ENCODE measurements around the gene MRAP.

Gene MRAP

DNA sequence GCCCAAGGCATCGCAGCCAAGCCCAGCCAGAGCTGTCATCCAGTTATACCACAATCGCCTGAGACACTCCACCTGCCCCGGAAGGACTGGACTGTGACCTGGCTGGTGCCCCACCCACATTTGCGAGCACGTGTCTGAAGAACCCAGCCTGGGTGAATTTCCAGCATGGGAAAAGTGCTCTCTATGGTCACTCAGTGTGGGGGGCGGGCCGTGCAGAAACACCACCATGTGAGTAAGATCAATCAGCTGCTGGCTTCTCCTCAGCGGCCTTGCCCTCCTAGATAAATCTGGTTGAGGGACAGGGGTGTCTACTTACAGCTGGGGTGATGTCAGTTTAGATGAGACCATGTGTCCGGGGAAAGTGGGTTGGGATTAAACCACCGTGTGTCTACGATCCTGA, 49.3 kb downstream of the MRAP start:
- DNase-seq (ENCODE audit: low read depth in 4 of 4, low spot score in 1 of 4): no peak

DNA sequence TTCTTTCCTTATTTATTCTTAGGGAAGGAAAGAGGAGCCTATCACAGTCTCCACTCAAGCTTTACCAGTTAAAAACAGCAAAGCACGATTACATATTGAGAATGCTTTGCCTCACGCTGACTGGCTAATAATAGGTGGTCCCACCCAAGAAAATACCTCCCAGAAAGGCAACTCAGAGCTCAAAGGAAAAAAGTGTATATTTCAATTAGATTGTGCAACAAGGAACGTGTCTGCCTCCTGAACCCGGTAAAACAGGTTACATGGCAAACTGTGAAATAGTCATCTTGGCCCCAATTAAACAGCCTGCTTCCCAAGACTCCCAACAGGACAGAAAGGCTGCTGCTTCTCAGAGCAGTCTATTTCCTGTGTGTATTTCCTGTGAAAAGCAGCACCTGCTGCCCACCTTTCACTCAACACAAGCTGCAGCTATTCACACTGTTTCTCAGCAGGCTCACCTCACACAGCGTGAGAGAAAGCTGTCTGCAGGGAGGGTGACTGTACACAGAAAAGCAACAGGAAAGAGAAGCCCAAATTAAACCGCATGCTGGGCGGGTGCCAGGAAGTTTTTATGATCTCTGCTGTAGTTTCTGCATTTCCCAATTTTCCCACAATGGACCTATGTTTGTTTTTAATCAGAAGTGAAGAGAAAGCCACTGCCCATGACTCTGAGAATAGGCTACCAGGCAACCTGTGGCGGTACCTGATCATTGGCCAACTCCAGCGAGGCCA, 50.1 kb downstream of the MRAP start:
- no peak for DNase-seq (ENCODE audit: low read depth in 4 of 4, low spot score in 1 of 4)

DNA sequence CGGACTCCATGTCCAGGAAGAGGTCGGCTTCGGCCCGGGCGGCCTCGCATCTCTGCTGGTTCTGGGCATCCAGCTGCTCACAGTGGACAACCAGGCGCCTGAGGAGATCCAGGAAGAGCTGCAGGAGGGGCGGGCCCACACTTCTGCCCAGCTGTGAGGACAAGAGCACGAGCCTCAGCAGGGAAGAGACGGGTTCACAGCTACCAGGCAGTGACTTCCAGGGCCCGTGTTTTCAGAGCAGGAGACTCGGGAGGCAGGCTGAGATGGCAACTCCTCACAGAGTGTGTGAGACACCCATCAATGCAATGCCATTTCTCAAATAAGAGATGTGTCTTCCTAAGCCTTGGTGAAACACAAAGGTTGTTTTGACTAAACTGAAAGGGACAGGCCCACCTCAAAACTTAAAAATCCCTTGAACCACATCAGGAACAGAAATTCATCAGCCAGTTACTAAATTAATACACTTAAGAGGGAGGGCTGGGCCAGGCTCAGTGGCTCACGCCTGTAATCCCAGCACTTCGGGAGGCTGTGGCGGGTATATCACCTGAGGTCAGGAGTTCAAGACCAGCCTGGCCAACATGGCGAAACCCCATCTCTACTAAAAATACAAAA, 50.8 kb downstream of the MRAP start:
- DNase-seq (ENCODE audit: low read depth in 4 of 4, low spot score in 1 of 4): no peak

DNA sequence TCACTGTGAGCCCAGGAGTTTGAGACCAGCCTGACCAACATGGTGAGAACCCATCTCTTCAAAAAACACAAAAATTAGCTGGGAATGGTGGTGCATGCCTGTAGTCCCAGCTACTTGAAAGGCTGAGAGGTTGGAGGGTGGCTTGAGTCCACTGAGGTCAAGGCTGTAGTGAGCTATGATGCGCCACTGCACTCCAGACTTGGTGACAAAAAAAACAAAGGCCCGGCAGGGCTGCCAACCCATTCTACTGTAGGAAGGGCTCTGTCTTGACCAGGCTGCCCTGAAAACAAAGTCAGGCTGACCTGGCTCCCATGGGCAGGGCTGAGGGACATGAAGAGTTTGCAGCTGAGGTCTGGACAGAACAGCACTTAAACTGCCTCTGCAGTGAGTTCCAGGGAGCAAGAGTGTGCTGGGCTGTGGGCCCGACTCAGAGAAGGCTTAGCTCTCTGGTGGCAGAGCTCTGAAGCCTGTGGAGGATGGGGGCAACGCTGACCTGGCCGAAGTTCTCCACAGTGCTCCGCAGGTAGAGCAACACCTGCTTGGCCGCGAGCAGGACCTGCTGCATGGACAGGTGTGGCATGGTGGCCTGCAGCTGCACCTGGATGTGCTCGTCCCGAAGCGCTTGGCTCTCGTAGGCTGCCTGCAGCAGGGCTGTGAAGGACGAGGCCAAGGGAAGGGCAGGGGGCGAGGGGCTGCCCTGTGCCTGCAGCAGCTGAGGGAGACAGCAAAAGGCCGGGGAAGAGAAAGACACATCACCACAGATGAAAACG, 51.7 kb downstream of the MRAP start:
- no peak for DNase-seq (ENCODE audit: low read depth in 4 of 4, low spot score in 1 of 4)

DNA sequence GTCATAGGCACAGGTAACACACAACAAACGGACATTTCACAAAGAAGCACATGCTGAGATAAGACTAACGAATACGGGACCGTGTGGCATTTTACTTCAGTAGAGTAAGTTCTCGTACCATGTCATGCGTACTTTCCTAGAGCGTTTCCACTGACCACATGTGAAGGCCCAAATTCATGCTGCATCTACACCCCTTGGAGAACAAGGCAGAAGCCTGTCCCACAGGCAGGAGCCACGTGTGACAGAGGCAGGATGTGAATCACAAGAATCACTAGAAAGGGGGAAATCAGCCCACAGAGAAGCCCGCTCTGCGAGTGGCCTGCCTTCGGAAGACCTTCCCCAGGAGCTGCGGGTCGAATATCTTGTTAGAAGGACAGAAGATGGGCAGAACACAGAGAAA, 52.3 kb downstream of the MRAP start:
- DNase-seq (ENCODE audit: low read depth in 4 of 4, low spot score in 1 of 4): no peak

DNA sequence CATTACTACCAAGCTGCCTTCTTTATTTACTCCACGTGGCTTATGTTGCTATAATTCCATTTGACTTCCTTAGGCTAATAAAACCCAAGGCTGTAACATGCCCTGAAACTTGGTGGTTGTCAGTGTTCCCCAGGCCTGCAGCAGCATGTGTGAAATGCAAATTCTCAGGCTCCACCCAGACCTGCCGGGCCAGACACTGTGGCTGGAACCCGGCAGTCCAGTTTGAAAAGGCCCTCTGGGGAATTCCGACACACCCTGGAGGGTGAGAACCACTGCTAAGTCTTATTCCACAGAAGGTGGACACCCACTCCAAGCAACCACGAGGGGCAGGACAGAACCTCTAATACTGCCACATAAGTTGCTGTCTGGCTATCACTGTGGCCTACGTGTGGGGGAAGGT, 52.8 kb downstream of the MRAP start:
- DNase-seq (ENCODE audit: low read depth in 4 of 4, low spot score in 1 of 4): no peak

DNA sequence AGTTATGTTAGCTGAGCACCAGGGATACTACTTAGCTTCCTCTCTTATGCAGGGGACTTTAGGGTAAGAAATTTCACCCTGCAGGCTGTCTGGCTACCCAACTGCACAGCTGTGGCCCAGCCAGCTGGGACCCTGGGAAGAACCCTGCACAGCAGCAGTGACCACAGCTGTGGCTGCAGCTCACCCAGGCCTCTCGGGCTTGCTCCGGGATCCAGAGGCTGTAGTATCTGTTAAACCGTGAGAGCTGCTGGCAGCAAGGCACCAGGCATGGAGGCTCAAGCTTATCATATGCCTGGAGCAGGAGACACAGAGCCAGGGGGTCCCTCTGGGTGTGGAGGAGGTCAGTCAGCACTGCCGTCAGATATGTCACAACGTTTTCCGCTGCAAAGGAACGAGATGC, 53.9 kb downstream of the MRAP start:
- no peak for DNase-seq (ENCODE audit: low read depth in 4 of 4, low spot score in 1 of 4)

DNA sequence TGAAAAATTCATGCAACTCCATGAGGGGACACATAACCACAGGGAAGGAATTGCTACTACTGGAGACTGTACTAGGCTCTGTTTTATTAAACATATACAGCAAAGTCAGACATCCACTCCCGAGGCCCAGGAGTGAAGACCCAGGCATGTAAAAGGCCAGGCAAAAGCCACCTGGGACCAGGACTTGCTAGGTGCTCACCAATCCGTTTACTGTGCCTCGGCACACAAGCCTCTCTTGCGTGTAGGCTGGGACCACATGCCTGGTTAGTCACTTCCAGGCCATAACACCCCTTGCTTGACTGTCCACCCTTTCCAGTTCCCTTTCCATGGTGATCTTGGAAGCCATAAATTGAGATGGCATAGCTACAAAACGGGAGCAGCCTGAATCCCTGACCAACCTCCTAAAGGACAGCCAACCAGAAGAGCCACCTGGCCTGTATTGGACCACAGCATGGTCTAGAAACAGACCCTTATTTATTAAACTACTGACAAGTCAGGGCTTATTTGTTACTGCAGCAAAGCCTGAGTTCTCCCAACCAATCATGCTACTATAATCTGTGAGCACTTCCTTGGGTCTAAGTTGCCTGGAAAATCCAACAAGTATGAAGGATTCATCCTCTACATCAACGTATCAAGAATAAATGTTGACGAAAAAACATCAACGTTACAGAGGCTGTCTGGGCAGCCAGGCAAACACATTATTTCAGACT, 54.5 kb downstream of the MRAP start:
- no peak for DNase-seq (ENCODE audit: low read depth in 4 of 4, low spot score in 1 of 4)

DNA sequence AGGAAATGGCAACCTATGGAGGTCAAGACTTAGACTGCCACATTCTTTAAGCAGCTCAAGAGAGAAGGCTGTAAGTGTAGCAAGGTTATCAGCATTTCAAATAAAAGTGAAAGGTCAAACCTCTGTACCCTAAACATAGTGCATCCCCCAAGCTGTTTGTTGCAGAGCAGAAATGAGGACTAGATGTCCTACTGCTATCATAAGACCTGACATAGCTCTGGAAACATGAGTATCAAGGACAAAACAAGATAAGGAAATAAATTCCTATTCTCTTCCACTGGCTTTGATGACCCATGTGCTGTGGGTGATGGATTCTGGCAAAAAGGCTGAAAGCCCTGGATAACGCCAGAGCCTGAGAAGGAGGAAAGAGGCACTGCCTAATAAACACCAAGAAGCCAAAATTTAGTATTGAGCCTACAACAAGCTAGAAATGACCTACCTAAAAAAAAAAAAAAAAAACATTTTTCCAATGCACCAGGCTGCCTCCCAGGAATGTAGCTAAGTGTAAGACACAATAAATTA, 58.3 kb downstream of the MRAP start:
- no peak for DNase-seq (ENCODE audit: low read depth in 4 of 4, low spot score in 1 of 4)

DNA sequence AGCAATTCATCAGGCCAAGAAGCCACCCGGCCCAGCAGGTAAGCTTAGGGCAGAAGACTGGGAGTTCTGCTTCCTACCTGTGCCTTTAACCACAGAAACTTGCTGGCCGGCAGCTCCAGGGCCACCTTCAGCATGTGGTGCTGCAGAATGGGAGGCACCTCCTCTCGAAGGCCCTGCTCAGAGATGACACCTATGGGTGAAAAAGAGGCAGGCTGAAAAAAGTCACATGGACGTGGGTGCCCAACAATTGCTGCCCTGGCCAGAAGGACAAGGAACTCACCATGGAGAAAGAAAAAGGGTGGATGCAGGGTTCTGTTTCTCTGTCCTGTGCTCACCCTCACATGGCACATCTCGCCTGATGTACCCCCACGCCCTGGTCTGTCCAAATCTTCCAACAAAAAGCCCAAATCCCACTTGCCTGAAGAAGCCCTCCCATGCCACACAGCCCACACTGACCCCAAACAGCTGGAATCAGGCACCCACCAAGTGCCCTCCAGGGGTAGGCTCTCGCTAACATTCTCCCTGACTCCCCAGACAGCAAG, 61.1 kb downstream of the MRAP start:
- DNase-seq (ENCODE audit: low read depth in 4 of 4, low spot score in 1 of 4): no peak

DNA sequence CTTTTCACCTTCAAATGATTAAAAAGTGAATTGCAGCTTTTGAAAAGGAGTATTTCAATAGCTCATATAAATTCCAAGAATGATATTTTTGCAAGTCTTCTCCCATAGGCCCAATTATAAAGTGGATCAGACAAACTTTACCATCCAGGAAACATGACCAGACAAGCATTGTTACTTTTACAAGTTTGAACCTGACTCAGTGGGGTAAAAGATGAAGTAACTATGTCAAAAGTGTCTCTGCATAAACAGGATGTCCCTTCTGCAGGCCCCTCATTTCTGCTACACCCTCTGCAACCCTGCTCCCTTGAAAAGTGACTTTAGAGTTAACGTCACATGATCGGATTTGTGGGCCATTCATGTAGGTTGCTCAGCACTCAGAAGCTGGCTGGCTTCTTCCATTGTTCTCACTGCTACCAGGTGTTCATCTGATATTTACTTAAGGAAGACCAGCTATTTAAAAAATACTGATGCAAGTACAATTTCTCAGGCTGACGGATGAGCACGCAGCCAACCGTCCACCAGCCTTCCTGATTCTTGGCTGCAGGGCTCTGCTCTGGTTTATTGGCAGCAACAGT, 61.8 kb downstream of the MRAP start:
- no peak for DNase-seq (ENCODE audit: low read depth in 4 of 4, low spot score in 1 of 4)

Measured in stimulated activated CD4-positive, alpha-beta T cell treated with anti-CD3 and anti-CD28 coated beads, Interleukin-1b, Interleukin-23, amount 100 ng/mL, for 24 hours (primary cell).